KMS-11 (cell line): ENCODE measurements around the gene SMYD2.

Experiments used
- H2AFZ ChIP-seq: fragments of 200-600 bp; sonication (generic); 2 replicates; pipeline ENCODE4 v1.6.1; 2016; ENCODE audit warnings: antibody characterized with exemption, mixed run types, low read depth
- H3K27ac ChIP-seq: fragments of 200-600 bp; sonication (generic); 2 replicates; pipeline ENCODE4 v1.6.1; 2016; ENCODE audit warnings: mild to moderate bottlenecking, mixed run types
- H3K27me3 ChIP-seq: fragments of 200-600 bp; sonication (generic); 2 replicates; pipeline ENCODE4 v1.6.1; 2017; ENCODE audit warnings: mild to moderate bottlenecking, low read depth, mixed run types, moderate library complexity; ENCODE audit not compliant: insufficient read depth
- H3K36me3 ChIP-seq: fragments of 200-600 bp; sonication (generic); 2 replicates; pipeline ENCODE4 v1.6.1; 2017; ENCODE audit warnings: mild to moderate bottlenecking, mixed run types; ENCODE audit not compliant: insufficient read depth
- H3K4me1 ChIP-seq: fragments of 200-600 bp; sonication (generic); 2 replicates; pipeline ENCODE4 v1.6.1; 2016; ENCODE audit warnings: mild to moderate bottlenecking, low read depth, mixed run types; ENCODE audit not compliant: poor library complexity, severe bottlenecking
- H3K4me2 ChIP-seq: fragments of 200-600 bp; sonication (generic); 2 replicates; pipeline ENCODE4 v1.7.0; 2016; ENCODE audit warnings: mild to moderate bottlenecking, mixed run types
- H3K4me3 ChIP-seq: fragments of 200-600 bp; sonication (generic); IDR thresholded peaks from 2 replicates; pipeline ENCODE4 v1.6.1; 2017; ENCODE audit warnings: low read depth, low read length, mixed read lengths; ENCODE audit not compliant: insufficient read depth
- H3K79me2 ChIP-seq: fragments of 200-600 bp; sonication (generic); 2 replicates; pipeline ENCODE4 v1.6.1; 2016; ENCODE audit warnings: low read depth, mixed run types; ENCODE audit not compliant: insufficient read depth
- H3K9ac ChIP-seq: fragments of 200-600 bp; sonication (generic); 2 replicates; pipeline ENCODE4 v1.6.1; 2016; ENCODE audit warnings: mild to moderate bottlenecking, mixed run types
- H4K20me1 ChIP-seq: fragments of 200-600 bp; sonication (generic); 2 replicates; pipeline ENCODE4 v1.6.1; 2016; ENCODE audit warnings: mild to moderate bottlenecking, mixed run types; ENCODE audit not compliant: insufficient read depth
- TF ChIP-seq, protein P1 (sequence below): fragments of 200-600 bp; sonication (generic); conservative IDR thresholded peaks from 2 replicates; pipeline ENCODE4 v1.6.1; 2017; ENCODE audit warnings: low read depth, mild to moderate bottlenecking, antibody characterized with exemption, low read length, moderate library complexity, mixed read lengths

Gene SMYD2

GRCh38 chr1:214301526-214301925 lies 20.6 kb downstream of the SMYD2 start:
- Histone ChIP-seq H3K27ac (no peak overlapping the region), H3K4me2 (no peak overlapping the region), H2AFZ (no peak overlapping the region), H3K9ac (no peak overlapping the region), H3K79me2 (no peaks in the 10 kb centered on the region), H4K20me1 (no peaks in the 10 kb centered on the region), H3K4me1 (peaks cover 26% of the 10 kb centered on the region), H3K27me3 (no peaks in the 10 kb centered on the region), H3K36me3 (no peaks in the 10 kb centered on the region), H3K4me3 (no peak overlapping the region)
- TF ChIP-seq, protein P1, sequence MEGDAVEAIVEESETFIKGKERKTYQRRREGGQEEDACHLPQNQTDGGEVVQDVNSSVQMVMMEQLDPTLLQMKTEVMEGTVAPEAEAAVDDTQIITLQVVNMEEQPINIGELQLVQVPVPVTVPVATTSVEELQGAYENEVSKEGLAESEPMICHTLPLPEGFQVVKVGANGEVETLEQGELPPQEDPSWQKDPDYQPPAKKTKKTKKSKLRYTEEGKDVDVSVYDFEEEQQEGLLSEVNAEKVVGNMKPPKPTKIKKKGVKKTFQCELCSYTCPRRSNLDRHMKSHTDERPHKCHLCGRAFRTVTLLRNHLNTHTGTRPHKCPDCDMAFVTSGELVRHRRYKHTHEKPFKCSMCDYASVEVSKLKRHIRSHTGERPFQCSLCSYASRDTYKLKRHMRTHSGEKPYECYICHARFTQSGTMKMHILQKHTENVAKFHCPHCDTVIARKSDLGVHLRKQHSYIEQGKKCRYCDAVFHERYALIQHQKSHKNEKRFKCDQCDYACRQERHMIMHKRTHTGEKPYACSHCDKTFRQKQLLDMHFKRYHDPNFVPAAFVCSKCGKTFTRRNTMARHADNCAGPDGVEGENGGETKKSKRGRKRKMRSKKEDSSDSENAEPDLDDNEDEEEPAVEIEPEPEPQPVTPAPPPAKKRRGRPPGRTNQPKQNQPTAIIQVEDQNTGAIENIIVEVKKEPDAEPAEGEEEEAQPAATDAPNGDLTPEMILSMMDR = no peak

- H3K27me3 ChIP-seq = no peaks in the 10 kb centered on the region
- H3K4me3 ChIP-seq = no peak overlapping the region
- TF ChIP-seq, protein P1 = no peak
- H3K4me2 ChIP-seq = no peak overlapping the region
- no peaks in the 10 kb centered on the region for H3K79me2 ChIP-seq
- H3K36me3 ChIP-seq = no peaks in the 10 kb centered on the region
- H2AFZ ChIP-seq = no peak overlapping the region
- H3K27ac ChIP-seq = no peak overlapping the region
- peaks cover 8% of the 10 kb centered on the region for H3K4me1 ChIP-seq
- H4K20me1 ChIP-seq = no peaks in the 10 kb centered on the region
- H3K9ac ChIP-seq = no peak overlapping the region
Measured at GRCh38 chr1:214303141-214303930, 22.4 kb downstream of the SMYD2 start.

- H3K27me3 ChIP-seq = no peaks in the 10 kb centered on the region
- H4K20me1 ChIP-seq = no peaks in the 10 kb centered on the region
- H3K36me3 ChIP-seq = no peaks in the 10 kb centered on the region
- TF ChIP-seq, protein P1 = no peak
- no peak overlapping the region for H2AFZ ChIP-seq
- no peak overlapping the region for H3K4me3 ChIP-seq
- H3K4me2 ChIP-seq = no peak overlapping the region
- no peak overlapping the region for H3K9ac ChIP-seq
- H3K79me2 ChIP-seq = no peaks in the 10 kb centered on the region
- H3K27ac ChIP-seq = no peak overlapping the region
- H3K4me1 ChIP-seq = peaks cover 14% of the 10 kb centered on the region
Measured at GRCh38 chr1:214305164-214305751, 24.3 kb downstream of the SMYD2 start.

GRCh38 chr1:214306269-214306668 lies 25.3 kb downstream of the SMYD2 start:
- Histone ChIP-seq H3K4me3 (no peak overlapping the region), H3K79me2 (no peaks in the 10 kb centered on the region), H3K9ac (no peak overlapping the region), H3K4me1 (peaks cover 23% of the 10 kb centered on the region), H3K27me3 (no peaks in the 10 kb centered on the region), H2AFZ (no peak overlapping the region), H4K20me1 (no peaks in the 10 kb centered on the region), H3K4me2 (no peak overlapping the region), H3K27ac (no peak overlapping the region), H3K36me3 (no peaks in the 10 kb centered on the region)
- TF ChIP-seq, protein P1 = no peak
